Stomach (tissue), 9 donors: ENCODE data around the gene AKAP6. TPM values are rescaled to one million over a fixed set of nuclear protein-coding genes. Genes with fewer than 3 reads are reported as not detected.

Experiments
- DNase-seq, 2 donors: peaks; one replicate each; pipeline versions ENCODE4 v3.0.0 to v3.0.0-alpha.2; 2013 to 2019
- H3K27ac ChIP-seq, 5 donors: fragments of 200-600 bp in 4 of 5; sonication (generic) in 4 of 5; one replicate each; pipeline ENCODE4 v1.5.1; 2013 to 2019; ENCODE audit warnings: mild to moderate bottlenecking in 1 of 5, moderate library complexity in 1 of 5
- H3K27me3 ChIP-seq, 3 donors: fragments of 200-600 bp; sonication (generic); one replicate each; pipeline ENCODE4 v1.5.1; 2017 to 2019; ENCODE audit warnings: mixed run types in 1 of 3
- H3K36me3 ChIP-seq, 4 donors: fragments of 200-600 bp; sonication (generic); 1 replicate in 3 of 4; 2 replicates in 1 of 4; pipeline ENCODE4 v1.5.1; 2016 to 2019
- H3K4me1 ChIP-seq, 4 donors: fragments of 200-600 bp; sonication (generic); one replicate each; pipeline ENCODE4 v1.5.1; 2016 to 2019
- H3K4me3 ChIP-seq, 4 donors: fragments of 200-600 bp; sonication (generic) in 3 of 4; one replicate each; pipeline ENCODE4 v1.5.1; 2016 to 2019; ENCODE audit warnings: mild to moderate bottlenecking in 1 of 4
- H3K9me3 ChIP-seq, 4 donors: fragments of 200-600 bp; sonication (generic); one replicate each; pipeline ENCODE4 v1.5.1; 2016 to 2019
- EP300 ChIP-seq: sonication (generic); formaldehyde crosslinking; IDR thresholded peaks from one replicate; pipeline ENCODE4 v1.6.1; 2017; ENCODE audit warnings: antibody characterized with exemption
- POLR2A ChIP-seq, 4 donors: fragments of 450-650 bp; IDR thresholded peaks; one replicate each; pipeline ENCODE4 v1.6.1; 2016; ENCODE audit warnings: antibody characterized with exemption in 4 of 4, control low read depth in 2 of 4, mild to moderate bottlenecking in 1 of 4, moderate library complexity in 1 of 4
- POLR2AphosphoS5 ChIP-seq, 3 donors: sonication (generic); formaldehyde crosslinking; IDR thresholded peaks; one replicate each; pipeline ENCODE4 v1.6.1; 2016; ENCODE audit warnings: antibody characterized with exemption in 3 of 3
- WGBS, 5 donors: extraction: QIAGEN DNeasy Blood & Tissue Kit in 3 of 5; methylation state at CpG; one replicate each; pipeline versions ENCODE4 v1.1.5 to v1.1.7; 2013 to 2018; 5-methylcytosine and 5-hydroxymethylcytosine counted together
- intact Hi-C: fragments of 100-400 bp; cut with DNase I; formaldehyde crosslinking; loops from one replicate; pipeline ENCODE4 v1.15.1; 2023; ENCODE audit warnings: low total_unique reads
- polyA plus RNA-seq, 3 donors: library from polyadenylated mRNA; stranded (reverse); fragments of 200-250 nt; gene quantifications; one replicate each; pipeline ENCODE4 v1.2.3, GENCODE V29; 2013
- total RNA-seq, 5 donors: library from RNA; depleted of rRNA; stranded (reverse); fragments of >200 nt; gene quantifications; one replicate each; pipeline versions ENCODE4 v1.1.0 to v1.2.3, GENCODE V29; 2014 to 2016
- TF ChIP-seq, protein P1 (sequence below), 7 experiments: fragments of 450-650 bp in 4 of 7; fragments of 200-600 bp in 3 of 7; sonication (generic) in 3 of 7; IDR thresholded peaks; one replicate each; pipeline ENCODE4 v1.5.1; 2016 to 2019; ENCODE audit warnings: antibody characterized with exemption in 7 of 7, control low read depth in 2 of 7, mild to moderate bottlenecking in 1 of 7
- donor health status: healthy with polysubstance abuse.
- donor health status: Bipolar disorder and iron deficiency.
- donor health status: healthy.

Gene AKAP6
- total and polyA plus RNA-seq, 8 donors: 0.15 to 132 (median 3.3) TPM

GRCh38 chr14:32622742-32623141 is 293.6 kb downstream of the AKAP6 start:
- H3K4me1 ChIP-seq: no peaks in the 10 kb centered on the region
- no peak overlapping the region for H3K27ac ChIP-seq
- no peak overlapping the region for H3K4me3 ChIP-seq
- H3K27me3 ChIP-seq: no peaks in the 10 kb centered on the region
- 67 to 84% (median 77%) methylated on average over 3 of the region's 3 CpGs for WGBS, 5 donors
- H3K36me3 ChIP-seq: no peaks in the 10 kb centered on the region
- DNase-seq: no peak
- H3K9me3 ChIP-seq: no peaks in the 10 kb centered on the region
- intact Hi-C loops: no loop called here
- TF ChIP-seq POLR2A (IDR thresholded peaks at IDR 0.05): no peak
- TF ChIP-seq EP300: no peak
- TF ChIP-seq POLR2AphosphoS5 (IDR thresholded peaks at IDR 0.05): no peak
- TF ChIP-seq, protein P1, sequence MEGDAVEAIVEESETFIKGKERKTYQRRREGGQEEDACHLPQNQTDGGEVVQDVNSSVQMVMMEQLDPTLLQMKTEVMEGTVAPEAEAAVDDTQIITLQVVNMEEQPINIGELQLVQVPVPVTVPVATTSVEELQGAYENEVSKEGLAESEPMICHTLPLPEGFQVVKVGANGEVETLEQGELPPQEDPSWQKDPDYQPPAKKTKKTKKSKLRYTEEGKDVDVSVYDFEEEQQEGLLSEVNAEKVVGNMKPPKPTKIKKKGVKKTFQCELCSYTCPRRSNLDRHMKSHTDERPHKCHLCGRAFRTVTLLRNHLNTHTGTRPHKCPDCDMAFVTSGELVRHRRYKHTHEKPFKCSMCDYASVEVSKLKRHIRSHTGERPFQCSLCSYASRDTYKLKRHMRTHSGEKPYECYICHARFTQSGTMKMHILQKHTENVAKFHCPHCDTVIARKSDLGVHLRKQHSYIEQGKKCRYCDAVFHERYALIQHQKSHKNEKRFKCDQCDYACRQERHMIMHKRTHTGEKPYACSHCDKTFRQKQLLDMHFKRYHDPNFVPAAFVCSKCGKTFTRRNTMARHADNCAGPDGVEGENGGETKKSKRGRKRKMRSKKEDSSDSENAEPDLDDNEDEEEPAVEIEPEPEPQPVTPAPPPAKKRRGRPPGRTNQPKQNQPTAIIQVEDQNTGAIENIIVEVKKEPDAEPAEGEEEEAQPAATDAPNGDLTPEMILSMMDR (IDR thresholded peaks at IDR 0.05): no peak

DNA sequence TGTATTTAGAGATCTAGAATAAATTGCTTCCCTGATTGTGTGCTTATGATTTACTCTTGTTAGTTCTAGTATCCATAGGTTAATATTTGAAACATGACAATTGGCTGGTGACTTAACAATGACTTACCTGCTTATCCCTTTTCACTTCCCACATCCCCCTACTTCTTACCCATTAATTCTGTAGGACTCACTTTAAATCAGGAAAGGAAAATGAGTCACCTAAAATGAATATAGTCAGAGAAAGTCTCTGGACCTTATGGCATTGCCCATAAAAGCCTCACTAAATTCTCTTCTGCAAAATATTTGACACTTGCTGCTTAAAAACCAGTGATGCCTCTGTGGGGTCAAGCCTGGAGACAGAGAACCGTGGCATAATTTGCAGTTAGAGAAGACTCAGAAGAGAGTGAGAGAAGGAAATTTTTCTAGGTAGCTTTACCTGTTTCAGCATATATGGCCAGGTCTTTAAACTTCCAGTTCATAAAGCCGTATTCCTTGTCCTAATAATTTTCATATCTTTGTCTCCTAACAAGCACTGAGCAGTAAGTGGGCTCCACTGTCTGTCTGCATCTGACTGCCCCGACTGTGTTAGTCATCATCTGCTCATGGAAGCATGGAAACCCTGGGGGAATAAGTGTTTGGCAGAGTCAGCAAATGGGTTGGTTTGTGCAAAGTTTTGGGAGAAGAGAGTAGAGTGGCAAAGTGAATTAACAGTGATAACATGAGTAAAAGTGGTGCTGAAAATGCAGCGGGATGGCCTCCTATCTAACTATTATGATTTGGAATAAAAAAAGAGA is 294.4 kb downstream of the AKAP6 start:
- Histone ChIP-seq H3K9me3 (no peaks in the 10 kb centered on the region), H3K27ac (no peak overlapping the region), H3K36me3 (no peaks in the 10 kb centered on the region), H3K4me1 (no peaks in the 10 kb centered on the region), H3K27me3 (no peaks in the 10 kb centered on the region), H3K4me3 (no peak overlapping the region)
- 81 to 90% (median 86%) methylated on average over 4 of the region's 4 CpGs for WGBS, 5 donors
- no peak for DNase-seq
- TF ChIP-seq EP300 (no peak), POLR2A (IDR thresholded peaks at IDR 0.05) (no peak), POLR2AphosphoS5 (IDR thresholded peaks at IDR 0.05) (no peak)
- TF ChIP-seq, protein P1 (IDR thresholded peaks at IDR 0.05): no peak
- intact Hi-C loops: no loop called here

GRCh38 chr14:32625211-32625610 is 296.1 kb downstream of the AKAP6 start:
- Histone ChIP-seq H3K4me3 (no peak overlapping the region), H3K36me3 (no peaks in the 10 kb centered on the region), H3K4me1 (no peaks in the 10 kb centered on the region), H3K27ac (no peak overlapping the region), H3K27me3 (no peaks in the 10 kb centered on the region), H3K9me3 (no peaks in the 10 kb centered on the region)
- DNase-seq: no peak
- 79 to 91% (median 85%) methylated on average over 1 of the region's 1 CpG for WGBS, 5 donors
- TF ChIP-seq POLR2A (IDR thresholded peaks at IDR 0.05) (no peak), POLR2AphosphoS5 (IDR thresholded peaks at IDR 0.05) (no peak), EP300 (no peak)
- TF ChIP-seq, protein P1 (IDR thresholded peaks at IDR 0.05): no peak
- intact Hi-C loops: no loop called here

DNA sequence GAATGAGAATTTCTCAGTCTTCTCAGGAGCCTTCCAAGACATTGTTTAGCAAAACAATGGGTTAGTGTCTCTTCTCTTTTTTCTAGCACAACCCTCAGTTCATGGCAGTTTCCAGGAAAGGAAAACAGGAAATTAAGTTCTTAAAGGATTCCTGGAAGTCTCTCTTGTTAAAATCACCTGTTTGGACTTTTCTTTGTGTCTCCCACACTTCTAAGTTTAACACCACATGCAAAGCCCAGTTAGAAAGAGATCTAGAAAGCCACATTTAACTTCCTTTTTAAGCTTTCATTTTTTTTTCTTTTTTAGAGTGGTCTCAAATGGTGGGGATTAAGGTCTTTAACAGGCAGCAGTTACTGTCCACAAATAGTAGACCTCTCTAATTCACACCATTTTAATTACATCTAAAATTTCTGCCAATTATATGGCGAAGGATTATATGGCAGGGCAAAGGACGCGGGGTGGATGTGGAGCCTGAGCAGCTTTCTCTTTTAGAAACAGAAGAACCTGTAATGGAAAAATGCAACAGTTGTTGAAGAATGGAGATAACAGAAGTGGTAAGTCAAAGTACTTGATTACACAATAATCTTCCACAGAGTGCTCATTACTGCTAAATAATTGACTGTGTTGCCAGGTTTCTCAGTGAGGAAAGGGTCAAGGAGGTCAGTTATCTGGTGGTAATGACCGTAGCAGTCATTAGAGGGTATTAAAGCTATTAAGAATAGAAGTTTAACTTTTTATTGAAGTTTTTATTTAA is 298.6 kb downstream of the AKAP6 start:
- TF ChIP-seq POLR2A (IDR thresholded peaks at IDR 0.05) (no peak), POLR2AphosphoS5 (IDR thresholded peaks at IDR 0.05) (no peak), EP300 (no peak)
- TF ChIP-seq, protein P1 (IDR thresholded peaks at IDR 0.05): no peak
- WGBS, 5 donors: 81 to 88% (median 85%) methylated on average over 4 of the region's 4 CpGs
- H3K27me3 ChIP-seq: no peaks in the 10 kb centered on the region
- H3K4me3 ChIP-seq: no peak overlapping the region
- no peaks in the 10 kb centered on the region for H3K9me3 ChIP-seq
- H3K36me3 ChIP-seq: no peaks in the 10 kb centered on the region
- no peak for DNase-seq
- no peak overlapping the region for H3K27ac ChIP-seq
- H3K4me1 ChIP-seq: no peaks in the 10 kb centered on the region
- intact Hi-C loops: no loop called here
